Fibroblast of the aortic adventitia (primary cell): Measurements from ENCODE around the gene PTPRA. TPM values are rescaled to one million over a fixed set of nuclear protein-coding genes. Genes with fewer than 3 reads are reported as not detected.
"Not testable (repeated sequence)": the region's sequence is repeated elsewhere in the genome, so short reads cannot be mapped to it uniquely, and the experiment has no call there.

Source experiments
- DNase-seq: peaks from one replicate; pipeline ENCODE4 v3.0.0-alpha.2; 2010; ENCODE audit warnings: low read depth
- H3K4me3 ChIP-seq: 2 replicates; pipeline ENCODE4 v1.5.1; 2011; ENCODE audit warnings: low read depth, mild to moderate bottlenecking, control low read depth, low read length, moderate library complexity
- CTCF ChIP-seq: IDR thresholded peaks from 2 replicates; pipeline ENCODE4 v1.5.1; 2011; ENCODE audit warnings: mild to moderate bottlenecking, low read length, control low read depth, inconsistent platforms; ENCODE audit not compliant: insufficient read depth
- total RNA-seq: library from RNA; depleted of rRNA; stranded (reverse); fragments of >200 nt; gene quantifications from 2 replicates; pipeline ENCODE4 v1.2.3, GENCODE V29; 2012; ENCODE audit warnings: low replicate concordance

PTPRA gene
- total RNA-seq, 1 donor, result 75.1 TPM

GRCh38 chr20:2888224-2888955 lies 15.1 kb downstream of the PTPRA start:
- DNase-seq, result peak; percentile 6
- no peak overlapping the region for H3K4me3 ChIP-seq
- no peak for TF ChIP-seq CTCF

- TF ChIP-seq CTCF, result no peak
- no peak for DNase-seq
- no peak overlapping the region for H3K4me3 ChIP-seq
Observed at GRCh38 chr20:2889209-2889608, 15.9 kb downstream of the PTPRA start.

GRCh38 chr20:2889797-2890196 lies 16.5 kb downstream of the PTPRA start:
- H3K4me3 ChIP-seq, result no peak overlapping the region
- DNase-seq, result no peak
- no peak for TF ChIP-seq CTCF

- peak; percentile 12 for DNase-seq
- H3K4me3 ChIP-seq, result no peak overlapping the region
- TF ChIP-seq CTCF, result no peak
Observed at GRCh38 chr20:2890742-2891141, 17.5 kb downstream of the PTPRA start.

- TF ChIP-seq CTCF, result no peak
- DNase-seq, result no peak
- H3K4me3 ChIP-seq, result no peak overlapping the region
Observed at GRCh38 chr20:2891343-2891742, 18.1 kb downstream of the PTPRA start.

- TF ChIP-seq CTCF, result no peak
- DNase-seq, result no peak
- H3K4me3 ChIP-seq, result no peak overlapping the region
Observed at GRCh38 chr20:2892376-2892775, 19.1 kb downstream of the PTPRA start.

- no peak for DNase-seq
- no peak overlapping the region for H3K4me3 ChIP-seq
- no peak for TF ChIP-seq CTCF
Observed at GRCh38 chr20:2894221-2894620, 20.9 kb downstream of the PTPRA start.

- not testable (repeated sequence) for H3K4me3 ChIP-seq, DNase-seq
Observed at GRCh38 chr20:2895154-2895553, 21.9 kb downstream of the PTPRA start.
